SK-N-SH (cell line): Measurements from ENCODE around the gene NFIX.

Experiments used
- EZH2phosphoT487 ChIP-seq: fragments of 200-600 bp; sonication (generic); IDR thresholded peaks from 2 replicates; pipeline ENCODE4 v1.6.1; 2017; ENCODE audit warnings: low read depth, mixed run types, mild to moderate bottlenecking, antibody characterized with exemption, moderate library complexity, borderline replicate concordance
- FOSL2 ChIP-seq: IDR thresholded peaks from 2 replicates; pipeline ENCODE4 v1.4.0; 2012; ENCODE audit warnings: low read depth, mild to moderate bottlenecking, moderate library complexity, borderline replicate concordance
- MEF2A ChIP-seq: IDR thresholded peaks from 2 replicates; pipeline ENCODE4 v1.4.0; 2012; ENCODE audit warnings: low read depth, borderline replicate concordance
- POLR2AphosphoS5 ChIP-seq: IDR thresholded peaks from 2 replicates; pipeline ENCODE4 v1.6.1; 2012; ENCODE audit warnings: low read depth, low read length
- SIN3A ChIP-seq: IDR thresholded peaks from 2 replicates; pipeline ENCODE4 v1.6.1; 2012; ENCODE audit warnings: low read depth, mild to moderate bottlenecking, low read length, moderate library complexity, borderline replicate concordance
- TF ChIP-seq, protein P1 (sequence below): fragments of 200-600 bp; sonication (generic); IDR thresholded peaks from 2 replicates; pipeline ENCODE4 v1.6.1; 2017; ENCODE audit warnings: antibody characterized with exemption, mild to moderate bottlenecking, moderate library complexity
- TF ChIP-seq, protein P2 (sequence below): IDR thresholded peaks from 2 replicates; pipeline ENCODE4 v1.6.1; 2012; ENCODE audit warnings: mild to moderate bottlenecking, low read depth, low read length, moderate library complexity
- TF ChIP-seq, protein P3 (sequence below): IDR thresholded peaks from 2 replicates; pipeline ENCODE4 v1.4.0; 2012; ENCODE audit warnings: low read depth

DNA sequence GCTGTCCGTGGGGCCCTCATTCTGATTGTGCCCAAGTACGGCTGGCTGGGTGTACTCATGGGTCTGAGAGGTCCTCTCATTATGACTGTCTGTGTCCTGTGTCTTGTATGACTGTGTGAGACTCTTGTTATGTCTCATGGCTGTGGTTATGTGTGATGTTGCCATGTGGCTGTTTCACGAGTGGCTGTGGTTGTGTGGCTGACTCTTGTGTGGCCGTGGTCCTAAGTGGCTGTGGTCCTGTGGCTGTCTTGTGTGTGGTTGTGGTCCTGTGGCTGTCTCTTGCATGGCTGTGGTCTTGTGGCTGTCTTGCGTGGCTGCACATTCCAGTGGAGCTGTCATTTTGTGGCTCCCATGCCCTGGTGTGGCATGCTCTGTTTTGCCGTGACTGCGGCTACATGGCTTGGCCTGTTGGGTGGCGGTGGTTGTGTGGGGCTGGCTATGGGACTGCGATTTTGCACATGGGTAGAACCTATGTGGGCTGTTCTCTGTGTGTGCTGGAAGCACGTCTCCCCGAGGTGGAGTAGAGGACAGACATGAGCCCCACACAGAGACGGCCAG is 104.8 kb downstream of the NFIX start:
- TF ChIP-seq, protein P1, sequence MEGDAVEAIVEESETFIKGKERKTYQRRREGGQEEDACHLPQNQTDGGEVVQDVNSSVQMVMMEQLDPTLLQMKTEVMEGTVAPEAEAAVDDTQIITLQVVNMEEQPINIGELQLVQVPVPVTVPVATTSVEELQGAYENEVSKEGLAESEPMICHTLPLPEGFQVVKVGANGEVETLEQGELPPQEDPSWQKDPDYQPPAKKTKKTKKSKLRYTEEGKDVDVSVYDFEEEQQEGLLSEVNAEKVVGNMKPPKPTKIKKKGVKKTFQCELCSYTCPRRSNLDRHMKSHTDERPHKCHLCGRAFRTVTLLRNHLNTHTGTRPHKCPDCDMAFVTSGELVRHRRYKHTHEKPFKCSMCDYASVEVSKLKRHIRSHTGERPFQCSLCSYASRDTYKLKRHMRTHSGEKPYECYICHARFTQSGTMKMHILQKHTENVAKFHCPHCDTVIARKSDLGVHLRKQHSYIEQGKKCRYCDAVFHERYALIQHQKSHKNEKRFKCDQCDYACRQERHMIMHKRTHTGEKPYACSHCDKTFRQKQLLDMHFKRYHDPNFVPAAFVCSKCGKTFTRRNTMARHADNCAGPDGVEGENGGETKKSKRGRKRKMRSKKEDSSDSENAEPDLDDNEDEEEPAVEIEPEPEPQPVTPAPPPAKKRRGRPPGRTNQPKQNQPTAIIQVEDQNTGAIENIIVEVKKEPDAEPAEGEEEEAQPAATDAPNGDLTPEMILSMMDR: no peak
- TF ChIP-seq, protein P2, sequence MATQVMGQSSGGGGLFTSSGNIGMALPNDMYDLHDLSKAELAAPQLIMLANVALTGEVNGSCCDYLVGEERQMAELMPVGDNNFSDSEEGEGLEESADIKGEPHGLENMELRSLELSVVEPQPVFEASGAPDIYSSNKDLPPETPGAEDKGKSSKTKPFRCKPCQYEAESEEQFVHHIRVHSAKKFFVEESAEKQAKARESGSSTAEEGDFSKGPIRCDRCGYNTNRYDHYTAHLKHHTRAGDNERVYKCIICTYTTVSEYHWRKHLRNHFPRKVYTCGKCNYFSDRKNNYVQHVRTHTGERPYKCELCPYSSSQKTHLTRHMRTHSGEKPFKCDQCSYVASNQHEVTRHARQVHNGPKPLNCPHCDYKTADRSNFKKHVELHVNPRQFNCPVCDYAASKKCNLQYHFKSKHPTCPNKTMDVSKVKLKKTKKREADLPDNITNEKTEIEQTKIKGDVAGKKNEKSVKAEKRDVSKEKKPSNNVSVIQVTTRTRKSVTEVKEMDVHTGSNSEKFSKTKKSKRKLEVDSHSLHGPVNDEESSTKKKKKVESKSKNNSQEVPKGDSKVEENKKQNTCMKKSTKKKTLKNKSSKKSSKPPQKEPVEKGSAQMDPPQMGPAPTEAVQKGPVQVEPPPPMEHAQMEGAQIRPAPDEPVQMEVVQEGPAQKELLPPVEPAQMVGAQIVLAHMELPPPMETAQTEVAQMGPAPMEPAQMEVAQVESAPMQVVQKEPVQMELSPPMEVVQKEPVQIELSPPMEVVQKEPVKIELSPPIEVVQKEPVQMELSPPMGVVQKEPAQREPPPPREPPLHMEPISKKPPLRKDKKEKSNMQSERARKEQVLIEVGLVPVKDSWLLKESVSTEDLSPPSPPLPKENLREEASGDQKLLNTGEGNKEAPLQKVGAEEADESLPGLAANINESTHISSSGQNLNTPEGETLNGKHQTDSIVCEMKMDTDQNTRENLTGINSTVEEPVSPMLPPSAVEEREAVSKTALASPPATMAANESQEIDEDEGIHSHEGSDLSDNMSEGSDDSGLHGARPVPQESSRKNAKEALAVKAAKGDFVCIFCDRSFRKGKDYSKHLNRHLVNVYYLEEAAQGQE: no peak
- TF ChIP-seq FOSL2: no peak
- no peak for TF ChIP-seq POLR2AphosphoS5
- no peak for TF ChIP-seq MEF2A
- TF ChIP-seq, protein P3, sequence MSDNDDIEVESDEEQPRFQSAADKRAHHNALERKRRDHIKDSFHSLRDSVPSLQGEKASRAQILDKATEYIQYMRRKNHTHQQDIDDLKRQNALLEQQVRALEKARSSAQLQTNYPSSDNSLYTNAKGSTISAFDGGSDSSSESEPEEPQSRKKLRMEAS: no peak
- no peak for TF ChIP-seq SIN3A
- no peak for TF ChIP-seq EZH2phosphoT487
